GM10248 (cell line): ENCODE measurements around the gene UBR2.

Experiments
- CTCF ChIA-PET: fragments of 300-600 bp; sonication (Branson Sonifier 250); formaldehyde crosslinking; extraction: SDS; loops from one replicate; lab custom pipeline; 2021; ENCODE audit warnings: antibody characterized with exemption; lab: Yijun Ruan, JAX
- POLR2A ChIA-PET: fragments of 350-650 bp; sonication (Branson Sonifier 250); formaldehyde crosslinking; extraction: SDS; loops from one replicate; lab custom pipeline; 2020; ENCODE audit warnings: antibody characterized with exemption; lab: Yijun Ruan, JAX
- DNase-seq: peaks from one replicate; pipeline ENCODE4 v3.0.0; 2012; ENCODE audit errors: extremely low spot score
- CTCF ChIP-seq: IDR thresholded peaks from 2 replicates; pipeline ENCODE4 v1.5.1; 2012; ENCODE audit warnings: mild to moderate bottlenecking, low read depth; ENCODE audit errors: extremely low read depth, missing control alignments, control extremely low read depth

Gene UBR2

GRCh38 chr6:42690151-42690702 lies 126.4 kb downstream of the UBR2 start:
- CTCF ChIA-PET: interaction anchor here (2.1 to 2.5 kb wide), 2 partner anchors 23 to 28 kb away, joined by 6 to 7 read pairs; no protein-coding TSS in a partner anchor
- POLR2A ChIA-PET: no interaction called here
- TF ChIP-seq CTCF: no peak
- no peak for DNase-seq

- TF ChIP-seq CTCF: no peak
- ChIA-PET CTCF (interaction anchor here (2.1 to 2.5 kb wide), 2 partner anchors 24 to 29 kb away, joined by 6 to 7 read pairs; no protein-coding TSS in a partner anchor), POLR2A (no interaction called here)
- DNase-seq: no peak
These were observed 127.0 kb downstream of the UBR2 start for GRCh38 chr6:42690872-42691271.

- ChIA-PET POLR2A (no interaction called here), CTCF (interaction anchor here (0.9 to 2.8 kb wide), 7 partner anchors 9 to 208 kb away, joined by 3 to 15 read pairs (median 3); no protein-coding TSS in a partner anchor)
- no peak for TF ChIP-seq CTCF
- no peak for DNase-seq
These were observed 128.5 kb downstream of the UBR2 start for GRCh38 chr6:42692137-42692911.

- POLR2A ChIA-PET: no interaction called here
- TF ChIP-seq CTCF: no peak
- no peak for DNase-seq
- CTCF ChIA-PET: interaction anchor here (1.0 to 2.8 kb wide), 6 partner anchors 8 to 185 kb away, joined by 3 to 15 read pairs (median 5); no protein-coding TSS in a partner anchor
These were observed 130.0 kb downstream of the UBR2 start for GRCh38 chr6:42693725-42694323.

GRCh38 chr6:42694586-42694985 lies 130.8 kb downstream of the UBR2 start:
- CTCF ChIA-PET: interaction anchor here (1.1 to 1.8 kb wide), 3 partner anchors 31 to 33 kb away, joined by 3 to 4 read pairs (median 4); no protein-coding TSS in a partner anchor
- POLR2A ChIA-PET: no interaction called here
- DNase-seq: no peak
- no peak for TF ChIP-seq CTCF

- DNase-seq: no peak
- CTCF ChIA-PET: interaction anchor here (1.1 to 1.4 kb wide), 2 partner anchors 33 to 35 kb away, joined by 3 to 6 read pairs; no protein-coding TSS in a partner anchor
- TF ChIP-seq CTCF: no peak
- POLR2A ChIA-PET: no interaction called here
These were observed 132.9 kb downstream of the UBR2 start for GRCh38 chr6:42696526-42697267.
